Measurements from ENCODE around the gene SP1.

GRCh38 chr12:53333289-53333688 lies 46.7 kb upstream of the SP1 start:
- TF ChIP-seq CTCF (IDR thresholded peaks at IDR 0.05) = no peak
- no peak for TF ChIP-seq POLR2A (IDR thresholded peaks at IDR 0.05)
